B cell (primary cell): ENCODE results near the gene USP36. TPM values are rescaled to one million over a fixed set of nuclear protein-coding genes. Genes with fewer than 3 reads are reported as not detected.
A peak's percentile ranks its signal among the peaks of the same experiment; 100 is the strongest.

ENCODE experiments used
- ATAC-seq: fragments of 200-7000 bp; cut with Tn5 transposase; one replicate; pipeline ENCODE4 v1.10.0; 2021; ENCODE audit warnings: low read depth, mild to moderate bottlenecking, moderate number of reproducible peaks, moderate library complexity
- CTCF ChIA-PET: fragments of 350-600 bp; sonication (Branson Sonifier 250); formaldehyde crosslinking; loops from one replicate; lab custom pipeline; 2021; ENCODE audit warnings: antibody characterized with exemption, inconsistent platforms; lab: Charles Lee
- POLR2A ChIA-PET: fragments of 350-600 bp; sonication (Branson Sonifier 250); formaldehyde crosslinking; loops from one replicate; lab custom pipeline; 2021; ENCODE audit warnings: antibody characterized with exemption; lab: Charles Lee
- DNase-seq: peaks from one replicate; pipeline ENCODE4 v3.0.0; 2013
- H2AFZ ChIP-seq: 2 replicates; pipeline ENCODE4 v1.6.1; 2012; ENCODE audit warnings: mild to moderate bottlenecking, low read depth, low read length; ENCODE audit not compliant: insufficient read depth, poor library complexity, severe bottlenecking
- H3K27ac ChIP-seq, 2 donors: 1 replicate in 1 of 2; 2 replicates in 1 of 2; pipeline ENCODE4 v1.5.1; 2012 to 2013; ENCODE audit warnings: low read length in 2 of 2, mild to moderate bottlenecking in 2 of 2, moderate library complexity in 1 of 2
- H3K27me3 ChIP-seq, 4 experiments: fragments of 200-600 bp in 1 of 4; sonication (generic) in 1 of 4; replicated peaks in 1 of 4; 1 replicate in 2 of 4; 2 replicates in 2 of 4; pipeline versions ENCODE4 v1.6.1 to v1.7.0; 2013 to 2016; ENCODE audit warnings: low read length in 3 of 4, mild to moderate bottlenecking in 2 of 4, mixed read lengths in 1 of 4, moderate library complexity in 1 of 4; ENCODE audit not compliant: insufficient read depth in 4 of 4, control insufficient read depth in 3 of 4; ENCODE audit errors: control extremely low read depth in 1 of 4
- H3K36me3 ChIP-seq, 2 experiments: replicated peaks in 1 of 2; 1 replicate in 1 of 2; 2 replicates in 1 of 2; pipeline versions ENCODE4 v1.6.1 to v1.7.1; 2013; ENCODE audit warnings: low read length in 1 of 2; ENCODE audit not compliant: insufficient read depth in 2 of 2, control insufficient read depth in 1 of 2; ENCODE audit errors: control extremely low read depth in 1 of 2, extremely low read depth in 1 of 2
- H3K4me1 ChIP-seq, 2 donors: fragments of 200-600 bp in 1 of 2; sonication (generic) in 1 of 2; 1 replicate in 1 of 2; 2 replicates in 1 of 2; pipeline versions ENCODE4 v1.5.1 to v1.6.1; 2013 to 2017; ENCODE audit warnings: low read length in 2 of 2; ENCODE audit not compliant: control insufficient read depth in 2 of 2, insufficient read depth in 2 of 2
- H3K4me2 ChIP-seq: replicated peaks from 2 replicates; pipeline ENCODE3; 2012; ENCODE audit warnings: mild to moderate bottlenecking, low read depth, low read length; ENCODE audit not compliant: poor library complexity, severe bottlenecking
- H3K4me3 ChIP-seq, 5 experiments: fragments of 200-600 bp in 1 of 5; sonication (generic) in 1 of 5; 1 replicate in 3 of 5; 2 replicates in 2 of 5; pipeline versions ENCODE4 v1.5.1 to v1.7.0; 2011 to 2016; ENCODE audit warnings: low read length in 4 of 5, mild to moderate bottlenecking in 4 of 5, low read depth in 2 of 5, control low read depth in 1 of 5, moderate library complexity in 1 of 5; ENCODE audit not compliant: insufficient read depth in 1 of 5; ENCODE audit errors: control extremely low read depth in 1 of 5, extremely low read depth in 1 of 5
- H3K79me2 ChIP-seq: fragments of 200-600 bp; sonication (generic); one replicate; pipeline ENCODE4 v1.6.0; 2016; ENCODE audit warnings: low read length; ENCODE audit not compliant: control insufficient read depth, insufficient read depth
- H3K9ac ChIP-seq: fragments of 200-600 bp; sonication (generic); 2 replicates; pipeline ENCODE4 v1.6.1; 2017; ENCODE audit warnings: mild to moderate bottlenecking, low read length, moderate library complexity
- H3K9me3 ChIP-seq, 3 donors: one replicate each; pipeline versions ENCODE4 v1.6.1 to v1.7.1; 2013; ENCODE audit warnings: low read length in 2 of 3; ENCODE audit not compliant: control insufficient read depth in 2 of 3, insufficient read depth in 1 of 3; ENCODE audit errors: control extremely low read depth in 1 of 3
- H4K20me1 ChIP-seq: 2 replicates; pipeline ENCODE4 v1.6.0; 2012; ENCODE audit warnings: mild to moderate bottlenecking, low read length; ENCODE audit not compliant: insufficient read depth, control insufficient read depth, poor library complexity, severe bottlenecking
- H3K27ac Mint-ChIP-seq: one replicate; pipeline ENCODE4 v1.8.0; 2021; ENCODE audit warnings: mixed read lengths
- H3K27me3 Mint-ChIP-seq: one replicate; pipeline ENCODE4 v1.8.0; 2021; ENCODE audit warnings: mixed read lengths
- H3K4me1 Mint-ChIP-seq: one replicate; pipeline ENCODE4 v1.8.0; 2021; ENCODE audit warnings: mixed read lengths
- H3K4me3 Mint-ChIP-seq: one replicate; pipeline ENCODE4 v1.8.0; 2021; ENCODE audit warnings: mixed read lengths
- H3K9me3 Mint-ChIP-seq: one replicate; pipeline ENCODE4 v1.8.0; 2022; ENCODE audit warnings: mixed read lengths; ENCODE audit not compliant: insufficient read depth
- EZH2 ChIP-seq: IDR thresholded peaks from 2 replicates; pipeline ENCODE4 v1.6.1; 2012; ENCODE audit warnings: borderline replicate concordance, low read depth, mild to moderate bottlenecking, moderate library complexity, low read length; ENCODE audit not compliant: insufficient read depth, poor library complexity, severe bottlenecking
- WGBS: methylation state at CpG from one replicate; pipeline ENCODE4 v1.1.5; 2013; ENCODE audit warnings: missing lambda C conversion rate; ENCODE audit not compliant: insufficient coverage; 5-methylcytosine and 5-hydroxymethylcytosine counted together
- intact Hi-C: fragments of 100-400 bp; cut with micrococcal nuclease; formaldehyde crosslinking; loops from one replicate; pipeline ENCODE4 v1.10.0; 2022
- polyA plus RNA-seq: library from polyadenylated mRNA; depleted of rRNA; stranded (reverse); fragments of >200 nt; gene quantifications from 2 replicates; pipeline ENCODE4 v1.2.3, GENCODE V29; 2012
- total RNA-seq, 2 donors: library from RNA; stranded (reverse); fragments of 120-200 nt in 1 of 2; gene quantifications; 1 replicate in 1 of 2; 2 replicates in 1 of 2; pipeline versions ENCODE4 v1.2.3 to v1.2.4, GENCODE V29; 2013 to 2022
- TF ChIP-seq, protein P1 (sequence below): fragments of 200-600 bp; IDR thresholded peaks from one replicate; pipeline ENCODE4 v1.8.0; 2022; ENCODE audit warnings: antibody characterized with exemption, mild to moderate bottlenecking

USP36 gene
- total and polyA plus RNA-seq, 2 donors (not counting 1 experiment from before 2014, with no cell fraction given), result 52.2 to 137 TPM

DNA sequence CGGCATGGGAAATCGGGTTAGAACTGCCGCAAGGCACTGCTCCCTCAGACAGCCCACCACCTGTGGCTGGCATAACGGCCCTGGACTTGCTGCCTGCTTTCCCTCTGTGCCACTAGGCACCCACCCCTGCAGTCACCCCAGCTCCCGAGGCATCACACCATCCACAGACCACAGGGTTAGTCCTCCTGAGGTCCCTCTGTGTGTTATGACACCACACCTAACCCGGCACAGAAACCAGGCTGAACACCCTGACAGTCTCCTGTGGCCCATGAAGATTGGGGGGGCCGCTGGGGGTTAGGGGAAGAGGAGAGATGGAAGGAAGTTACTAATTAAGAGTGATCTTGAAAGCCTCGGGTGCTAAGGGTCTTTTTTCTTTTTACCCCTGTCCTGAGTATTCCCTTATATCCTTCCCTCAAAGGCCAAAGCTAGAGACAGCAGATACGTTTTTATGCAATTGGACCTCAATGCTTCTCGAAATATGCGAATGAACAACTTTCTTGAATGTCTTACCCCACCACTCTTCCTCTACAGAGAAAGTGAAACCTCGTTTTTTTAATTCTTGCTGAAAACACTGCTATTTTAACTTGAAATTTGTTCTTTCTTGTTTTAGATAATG, 65.5 kb downstream of the USP36 start:
- TF ChIP-seq, protein P1, sequence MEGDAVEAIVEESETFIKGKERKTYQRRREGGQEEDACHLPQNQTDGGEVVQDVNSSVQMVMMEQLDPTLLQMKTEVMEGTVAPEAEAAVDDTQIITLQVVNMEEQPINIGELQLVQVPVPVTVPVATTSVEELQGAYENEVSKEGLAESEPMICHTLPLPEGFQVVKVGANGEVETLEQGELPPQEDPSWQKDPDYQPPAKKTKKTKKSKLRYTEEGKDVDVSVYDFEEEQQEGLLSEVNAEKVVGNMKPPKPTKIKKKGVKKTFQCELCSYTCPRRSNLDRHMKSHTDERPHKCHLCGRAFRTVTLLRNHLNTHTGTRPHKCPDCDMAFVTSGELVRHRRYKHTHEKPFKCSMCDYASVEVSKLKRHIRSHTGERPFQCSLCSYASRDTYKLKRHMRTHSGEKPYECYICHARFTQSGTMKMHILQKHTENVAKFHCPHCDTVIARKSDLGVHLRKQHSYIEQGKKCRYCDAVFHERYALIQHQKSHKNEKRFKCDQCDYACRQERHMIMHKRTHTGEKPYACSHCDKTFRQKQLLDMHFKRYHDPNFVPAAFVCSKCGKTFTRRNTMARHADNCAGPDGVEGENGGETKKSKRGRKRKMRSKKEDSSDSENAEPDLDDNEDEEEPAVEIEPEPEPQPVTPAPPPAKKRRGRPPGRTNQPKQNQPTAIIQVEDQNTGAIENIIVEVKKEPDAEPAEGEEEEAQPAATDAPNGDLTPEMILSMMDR, result no peak
- no peak for TF ChIP-seq EZH2
- Histone ChIP-seq H3K79me2 (peaks cover 98% of the 10 kb centered on the region), H3K27ac (peak overlapping the region; percentile 82 to 90), H3K4me3 (peak overlapping the region; percentile 33 to 76 (median 51)), H3K9ac (peak overlapping the region; percentile 65), H4K20me1 (no peaks in the 10 kb centered on the region), H3K4me1 (peaks cover 79 to 90% of the 10 kb centered on the region in 2 donors), H3K4me2 (peak overlapping the region; percentile 94), H2AFZ (peak overlapping the region; percentile 56), H3K9me3 (no peaks in the 10 kb centered on the region), H3K27me3 (no peaks in the 10 kb centered on the region), H3K36me3 (peaks cover 0 to 8% of the 10 kb centered on the region in 2 experiments)
- Mint-ChIP-seq H3K9me3 (no peaks in the 10 kb centered on the region), H3K4me1 (peaks cover 68% of the 10 kb centered on the region), H3K27ac (peak overlapping the region; percentile 99), H3K4me3 (peak overlapping the region; percentile 92), H3K27me3 (no peaks in the 10 kb centered on the region)
- 3% methylated on average over 9 of the region's 12 CpGs for WGBS
- DNase-seq (peak; percentile 73), ATAC-seq (peak; percentile 52)
- CTCF ChIA-PET, result interaction anchor here (0.6 to 2.3 kb wide), 6 partner anchors 14 to 79 kb away, joined by 3 to 6 read pairs (median 4); no protein-coding TSS in a partner anchor
- intact Hi-C loops, result loop anchor here (1.0 to 2.0 kb wide), 2 partner anchors 14 to 36 kb away; no protein-coding TSS in a partner anchor
- POLR2A ChIA-PET, result interaction anchor here (0.6 to 2.8 kb wide), 5 partner anchors 8 to 53 kb away, joined by 3 to 11 read pairs (median 3); no protein-coding TSS in a partner anchor

DNA sequence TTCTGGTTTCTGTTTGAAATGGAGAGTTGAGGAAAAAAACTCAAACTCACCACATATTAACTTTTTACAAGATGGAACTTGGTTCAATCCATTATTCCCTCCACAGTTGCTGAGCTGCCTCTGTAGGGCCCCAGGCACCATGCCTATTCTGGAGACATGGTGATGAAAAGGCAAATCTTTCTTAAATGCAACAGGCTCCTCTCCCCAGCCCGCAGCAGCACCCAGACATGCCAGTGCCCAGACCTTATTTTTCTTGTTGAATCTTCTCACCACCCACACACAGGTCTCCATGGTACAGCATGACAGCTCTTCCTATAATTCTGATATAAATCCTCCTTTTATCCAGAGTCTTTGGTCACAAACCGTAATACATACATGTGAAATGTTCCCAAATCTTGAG, 66.2 kb downstream of the USP36 start:
- DNase-seq (no peak), ATAC-seq (no peak)
- Histone ChIP-seq H3K9ac (peak overlapping the region; percentile 65), H3K4me3 (peak overlapping the region; percentile 33 to 76 (median 51)), H3K4me2 (peak overlapping the region; percentile 94), H2AFZ (peak overlapping the region; percentile 56), H4K20me1 (no peaks in the 10 kb centered on the region), H3K27me3 (no peaks in the 10 kb centered on the region), H3K79me2 (peaks cover 98% of the 10 kb centered on the region), H3K4me1 (peaks cover 79 to 90% of the 10 kb centered on the region in 2 donors), H3K36me3 (peaks cover 0 to 8% of the 10 kb centered on the region in 2 experiments), H3K9me3 (no peaks in the 10 kb centered on the region), H3K27ac (peak overlapping the region; percentile 82 to 90)
- peak overlapping the region; percentile 92 for H3K4me3 Mint-ChIP-seq
- CTCF ChIA-PET, result interaction anchor here (0.9 to 2.3 kb wide), 5 partner anchors 11 to 78 kb away, joined by 3 to 6 read pairs (median 3); no protein-coding TSS in a partner anchor
- H3K9me3 Mint-ChIP-seq, result no peaks in the 10 kb centered on the region
- POLR2A ChIA-PET, result interaction anchor here (0.6 to 2.8 kb wide), 2 partner anchors 8 to 15 kb away, joined by 3 to 11 read pairs; no protein-coding TSS in a partner anchor
- no peak for TF ChIP-seq EZH2
- intact Hi-C loops, result loop anchor here (2.0 kb wide), 1 partner anchor 36 kb away; no protein-coding TSS in a partner anchor
- peaks cover 62% of the 10 kb centered on the region for H3K4me1 Mint-ChIP-seq
- H3K27ac Mint-ChIP-seq, result peak overlapping the region; percentile 99
- H3K27me3 Mint-ChIP-seq, result no peaks in the 10 kb centered on the region
- 22% methylated on average over 2 of the region's 2 CpGs for WGBS
